GM18526 (cell line): ENCODE results near the gene NSMCE1.

Source experiments
- POLR2A ChIP-seq: IDR thresholded peaks from 3 replicates; pipeline ENCODE4 v1.6.1; 2011; ENCODE audit not compliant: insufficient read length; ENCODE audit errors: extremely low read depth

The NSMCE1 gene

DNA sequence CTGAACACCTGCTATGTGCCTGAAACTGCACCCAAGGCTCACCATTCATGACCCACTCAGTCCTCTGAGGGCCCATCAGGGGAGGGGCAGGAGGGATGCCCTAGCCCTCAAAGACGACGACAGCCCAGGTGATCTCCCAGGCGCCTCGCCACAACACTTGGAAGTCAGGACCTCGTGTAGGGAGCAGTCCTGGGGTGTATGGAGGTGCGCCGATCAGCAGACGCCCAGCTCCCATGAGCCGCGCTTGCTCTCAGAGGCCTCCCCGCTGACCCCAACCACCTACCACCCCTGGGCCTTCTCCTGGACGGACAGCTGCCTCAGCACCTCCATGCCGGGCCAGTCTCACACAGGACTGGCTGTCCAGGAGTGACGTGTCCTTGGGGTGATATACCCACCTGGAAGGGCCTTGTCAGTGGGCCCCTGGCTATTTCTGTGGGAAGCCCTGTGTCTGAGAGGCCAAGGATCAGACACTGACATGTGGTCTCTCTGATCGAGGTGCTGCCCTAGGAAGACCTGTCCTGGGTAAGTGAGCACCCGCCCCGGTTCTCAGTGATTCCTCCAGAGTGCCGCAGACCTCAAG is 38.6 kb downstream of the NSMCE1 start:
- TF ChIP-seq POLR2A, result no peak

GRCh38 chr16:27228621-27229501 is 39.7 kb downstream of the NSMCE1 start:
- TF ChIP-seq POLR2A, result no peak

GRCh38 chr16:27228045-27228444 is 40.5 kb downstream of the NSMCE1 start:
- TF ChIP-seq POLR2A, result no peak

- TF ChIP-seq POLR2A, result no peak
Measured at GRCh38 chr16:27226976-27227705, 41.4 kb downstream of the NSMCE1 start.

GRCh38 chr16:27226476-27226875 is 42.1 kb downstream of the NSMCE1 start:
- no peak for TF ChIP-seq POLR2A

DNA sequence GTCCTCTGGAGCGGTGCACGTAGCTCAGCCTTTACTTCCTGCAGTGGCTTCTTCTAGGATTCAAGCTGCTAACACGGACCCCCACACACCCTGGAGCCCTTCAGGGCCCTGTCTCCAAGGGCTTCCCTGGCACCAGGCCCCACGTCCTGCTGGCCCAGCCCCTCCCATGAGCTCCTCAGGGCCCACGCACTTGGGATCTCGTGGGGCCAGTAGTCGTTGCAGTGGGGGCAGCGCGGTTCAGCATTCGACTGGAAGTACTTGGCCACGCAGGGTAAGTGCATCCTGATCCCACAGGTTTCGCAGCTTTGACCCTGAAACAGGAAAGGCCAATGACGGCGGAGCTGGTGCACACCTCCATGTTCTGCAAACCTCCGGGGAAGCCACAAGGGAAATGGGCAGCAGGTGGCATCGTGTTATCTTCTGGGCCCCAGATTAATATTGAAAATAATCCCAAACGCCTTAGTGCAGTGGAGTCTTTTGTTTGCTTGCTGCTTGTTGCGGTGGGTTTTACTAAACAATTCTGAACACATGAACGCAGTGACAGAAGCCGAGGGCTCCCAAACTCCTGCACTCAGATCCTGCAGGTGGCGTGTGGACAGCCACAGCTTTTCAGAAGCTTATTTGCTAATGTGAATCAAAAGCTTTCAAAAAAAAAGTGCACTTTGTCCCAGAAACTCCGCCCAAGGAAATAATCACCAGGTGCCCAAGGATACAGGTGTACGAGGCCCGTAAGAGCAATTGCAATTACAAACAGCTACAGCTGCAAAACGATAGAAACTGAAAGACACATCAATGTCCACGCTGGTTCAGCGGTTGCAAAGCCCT is 42.8 kb downstream of the NSMCE1 start:
- no peak for TF ChIP-seq POLR2A

DNA sequence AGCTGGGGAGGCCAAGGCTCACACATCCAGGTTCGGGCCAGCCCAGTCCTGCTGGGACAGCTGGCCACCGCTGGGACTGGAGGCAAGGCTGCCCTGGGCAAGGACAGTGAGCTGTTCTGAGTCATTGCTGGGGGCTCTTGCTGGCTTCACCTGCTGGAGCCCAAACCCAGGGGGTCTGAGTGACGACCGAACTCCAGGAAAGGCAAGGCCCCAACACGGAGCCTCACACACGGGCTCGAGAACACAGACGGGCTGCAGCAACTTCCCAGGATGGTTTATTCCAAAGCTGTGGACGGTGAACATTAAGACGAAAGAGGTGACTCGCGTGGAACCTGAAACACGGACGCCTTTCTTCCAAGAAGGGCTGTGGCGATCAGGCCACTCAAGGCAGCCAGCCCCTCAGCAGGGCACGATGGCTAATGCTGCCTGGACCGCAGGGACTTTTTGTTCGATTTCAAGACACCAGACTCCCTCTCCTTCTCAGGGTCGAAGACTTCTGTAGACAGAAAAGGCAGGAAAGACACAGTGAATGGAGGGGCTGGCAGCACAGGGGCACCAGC is 43.8 kb downstream of the NSMCE1 start:
- no peak for TF ChIP-seq POLR2A

- TF ChIP-seq POLR2A, result no peak
Measured at GRCh38 chr16:27224271-27224737, 44.3 kb downstream of the NSMCE1 start.

- no peak for TF ChIP-seq POLR2A
Measured at GRCh38 chr16:27223701-27224100, 44.9 kb downstream of the NSMCE1 start.

GRCh38 chr16:27223226-27223610 is 45.4 kb downstream of the NSMCE1 start:
- no peak for TF ChIP-seq POLR2A

DNA sequence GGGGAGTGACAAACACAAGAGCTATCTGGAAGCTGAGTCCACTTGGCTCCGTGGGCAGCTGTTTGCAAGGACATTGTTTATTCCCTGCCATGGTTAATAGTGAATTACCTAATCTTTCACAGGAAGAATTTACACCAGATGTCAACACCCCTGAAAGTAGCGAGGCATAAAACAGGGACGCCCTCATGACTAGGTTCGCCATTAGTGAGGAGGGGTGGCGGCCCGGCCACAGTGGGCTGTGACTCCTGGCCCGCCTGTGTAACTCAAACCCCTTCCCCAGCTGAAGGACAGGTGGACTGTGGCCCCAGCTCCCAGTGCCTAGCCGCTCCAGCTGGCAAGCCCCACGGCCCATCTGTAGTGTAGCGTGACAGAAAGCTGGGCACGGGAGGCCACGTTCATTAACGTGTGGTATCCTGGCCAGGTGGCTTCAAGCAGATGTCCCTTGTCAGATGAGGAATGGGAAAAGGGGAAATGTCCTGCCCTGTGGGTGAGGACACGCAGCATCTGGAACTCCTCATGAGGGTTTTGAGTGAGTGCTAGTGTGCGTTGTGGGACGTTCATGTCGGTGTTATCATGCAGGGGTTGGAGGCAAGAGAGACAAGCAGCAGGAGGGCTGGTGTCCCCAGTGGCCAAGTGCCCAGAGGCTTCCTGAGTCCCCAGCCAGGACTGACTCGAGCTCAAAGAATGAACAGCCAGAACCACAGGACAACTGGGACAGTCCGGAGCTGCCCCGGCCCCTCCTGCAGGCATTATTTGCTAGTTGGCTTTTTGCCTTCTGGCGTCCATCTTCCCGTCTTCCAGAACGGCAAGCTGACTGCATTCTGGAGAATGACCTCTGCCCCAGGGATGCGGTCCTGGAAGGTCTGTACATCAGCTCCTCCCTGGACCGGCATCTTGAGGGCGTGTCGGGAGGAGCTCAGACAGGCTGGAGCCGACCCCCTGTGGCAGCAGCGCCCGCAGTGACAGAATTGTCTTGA is 46.0 kb downstream of the NSMCE1 start:
- TF ChIP-seq POLR2A, result no peak

DNA sequence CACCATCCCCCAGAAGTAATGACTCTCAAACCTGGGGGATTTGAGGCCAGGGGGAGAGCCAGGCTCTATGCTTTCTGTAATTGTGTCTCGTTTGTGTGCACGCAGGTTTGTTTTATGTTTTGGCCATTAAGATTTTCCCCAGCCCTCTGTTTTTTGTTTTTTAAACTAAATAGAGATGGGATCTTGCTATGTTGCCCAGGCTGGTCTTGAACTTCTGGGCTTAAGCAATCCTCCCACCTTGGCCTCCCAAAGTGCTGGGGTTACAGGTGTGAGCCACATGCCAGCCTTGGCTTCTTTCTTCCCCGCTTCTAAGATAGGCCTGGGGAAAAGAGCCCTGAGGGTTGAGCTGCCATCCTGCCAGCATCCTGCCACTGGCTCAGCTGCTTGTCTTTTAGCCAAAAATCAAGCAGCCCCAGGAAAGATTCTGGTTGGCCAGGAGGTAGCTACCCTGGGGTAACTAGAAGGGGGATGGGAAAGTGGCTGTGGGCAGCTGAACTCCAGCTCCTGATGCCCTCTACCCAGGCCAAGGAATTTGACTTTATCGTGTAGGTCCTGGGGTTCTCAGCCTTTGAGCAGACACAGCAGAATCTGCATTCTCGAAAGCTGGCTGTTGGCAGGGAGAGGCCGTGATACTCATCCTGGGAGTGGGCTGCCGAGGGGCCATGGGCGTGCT is 46.9 kb downstream of the NSMCE1 start:
- no peak for TF ChIP-seq POLR2A

DNA sequence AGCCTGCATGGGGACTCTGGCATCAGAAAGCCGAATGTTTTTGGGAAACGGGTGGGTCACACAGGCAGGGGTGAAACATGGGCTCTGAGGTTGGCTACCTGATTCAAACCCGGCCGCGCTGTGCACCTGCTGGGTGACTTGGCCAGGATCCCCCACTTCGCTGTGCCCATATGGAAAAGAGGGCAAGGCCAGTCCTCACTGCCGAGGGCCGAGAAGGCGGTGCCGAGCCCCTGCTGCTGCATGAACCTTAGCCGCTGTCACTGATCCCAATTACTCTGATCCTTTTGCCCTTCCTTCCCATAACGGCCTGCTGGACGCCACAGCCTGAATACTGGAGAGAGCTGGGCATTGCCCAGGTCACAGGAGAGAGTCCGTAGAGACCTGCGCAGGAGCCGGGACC is 47.6 kb downstream of the NSMCE1 start:
- no peak for TF ChIP-seq POLR2A
